Ovary (tissue), 9 donors: ENCODE results near the gene DMRTC2. TPM values are rescaled to one million over a fixed set of nuclear protein-coding genes. Genes with fewer than 3 reads are reported as not detected.

Source experiments
- DNase-seq, 5 donors: peaks; one replicate each; pipeline ENCODE4 v3.0.0-alpha.2; 2019 to 2020
- H3K27ac ChIP-seq, 2 donors: fragments of 200-600 bp; one replicate each; pipeline versions ENCODE4 v1.5.1 to v1.8.0; 2019 to 2022
- H3K27me3 ChIP-seq: fragments of 200-600 bp; one replicate; pipeline ENCODE4 v1.8.0; 2022
- H3K36me3 ChIP-seq: fragments of 200-600 bp; sonication (generic); one replicate; pipeline ENCODE4 v1.5.1; 2019
- H3K4me1 ChIP-seq: one replicate; pipeline ENCODE4 v1.8.1; 2013; ENCODE audit warnings: mild to moderate bottlenecking, moderate library complexity; ENCODE audit not compliant: insufficient read depth
- H3K4me3 ChIP-seq: fragments of 200-600 bp; sonication (generic); one replicate; pipeline ENCODE4 v1.5.1; 2017
- H3K9me3 ChIP-seq, 2 donors: fragments of 200-600 bp in 1 of 2; sonication (generic) in 1 of 2; one replicate each; pipeline versions ENCODE4 v1.5.1 to v1.8.1; 2013 to 2019; ENCODE audit warnings: mild to moderate bottlenecking in 1 of 2, moderate library complexity in 1 of 2
- CTCF ChIP-seq, 3 donors: fragments of 450-650 bp in 2 of 3; fragments of 200-600 bp in 1 of 3; IDR thresholded peaks; one replicate each; pipeline versions ENCODE4 v1.5.1 to v1.8.0; 2016 to 2022; ENCODE audit warnings: antibody characterized with exemption in 3 of 3, mild to moderate bottlenecking in 1 of 3
- EP300 ChIP-seq: sonication (generic); formaldehyde crosslinking; IDR thresholded peaks from one replicate; pipeline ENCODE4 v1.6.1; 2017; ENCODE audit warnings: antibody characterized with exemption
- POLR2A ChIP-seq: fragments of 450-650 bp; IDR thresholded peaks from one replicate; pipeline ENCODE4 v1.6.1; 2017; ENCODE audit warnings: antibody characterized with exemption, mild to moderate bottlenecking, moderate library complexity
- WGBS, 3 donors: extraction: QIAGEN DNeasy Blood & Tissue Kit in 1 of 3; methylation state at CpG; one replicate each; pipeline versions ENCODE4 v1.1.5 to v1.1.7; 2013 to 2017; 5-methylcytosine and 5-hydroxymethylcytosine counted together
- intact Hi-C, 4 donors: fragments of 100-400 bp; cut with DNase I; formaldehyde crosslinking; loops; one replicate each; pipeline versions ENCODE4 v1.11.0 to v1.15.1; 2022 to 2023
- polyA plus RNA-seq, 2 donors: library from polyadenylated mRNA; stranded (reverse); fragments of 200-250 nt in 1 of 2; fragments of 350-450 nt in 1 of 2; fragmentation: Illumina TruSeq in 1 of 2; extraction: RNeasy Lipid Tissue Mini Kit (QIAGEN cat#74804) in 1 of 2; gene quantifications; one replicate each; pipeline ENCODE4 v1.2.3, GENCODE V29; 2013 to 2014
- total RNA-seq, 7 donors: library from RNA; depleted of rRNA in 2 of 7; stranded (reverse); fragments of >200 nt in 2 of 7; fragmentation: NEBNext Ultra II Directional in 3 of 7; extraction: Animal tissue kit (Norgen Biotek cat#: 25700) in 3 of 7; gene quantifications; one replicate each; pipeline versions ENCODE4 v1.1.0 to v1.2.4, GENCODE V29; 2016 to 2023
- donor health status: DM: no; HTN: no; CAD: no; lungs with moderate emphysema.
- donor health status: DM: no; HTN: no; CAD: no.
- donor health status: Bipolar disorder and iron deficiency.
- donor health status: DM: yes; HTN: yes; CAD: no.
- donor health status: DM: no; HTN: no; CAD: no.
- donor health status: DM: yes; HTN: yes; CAD: no.

Gene DMRTC2
- total and polyA plus RNA-seq, 9 donors: 0.07 TPM; not detected in 8

GRCh38 chr19:41890936-41891335, 46.1 kb downstream of the DMRTC2 start:
- Histone ChIP-seq H3K4me1 (no peaks in the 10 kb centered on the region), H3K4me3 (no peak overlapping the region), H3K9me3 (no peaks in the 10 kb centered on the region), H3K36me3 (no peaks in the 10 kb centered on the region), H3K27me3 (no peaks in the 10 kb centered on the region), H3K27ac (no peak overlapping the region)
- no peak for DNase-seq
- 91 to 98% (median 96%) methylated on average over 4 of the region's 4 CpGs for WGBS, 3 donors
- TF ChIP-seq POLR2A (no peak), EP300 (no peak), CTCF (IDR thresholded peaks at IDR 0.05) (no peak)
- intact Hi-C loops: no loop called here

DNA sequence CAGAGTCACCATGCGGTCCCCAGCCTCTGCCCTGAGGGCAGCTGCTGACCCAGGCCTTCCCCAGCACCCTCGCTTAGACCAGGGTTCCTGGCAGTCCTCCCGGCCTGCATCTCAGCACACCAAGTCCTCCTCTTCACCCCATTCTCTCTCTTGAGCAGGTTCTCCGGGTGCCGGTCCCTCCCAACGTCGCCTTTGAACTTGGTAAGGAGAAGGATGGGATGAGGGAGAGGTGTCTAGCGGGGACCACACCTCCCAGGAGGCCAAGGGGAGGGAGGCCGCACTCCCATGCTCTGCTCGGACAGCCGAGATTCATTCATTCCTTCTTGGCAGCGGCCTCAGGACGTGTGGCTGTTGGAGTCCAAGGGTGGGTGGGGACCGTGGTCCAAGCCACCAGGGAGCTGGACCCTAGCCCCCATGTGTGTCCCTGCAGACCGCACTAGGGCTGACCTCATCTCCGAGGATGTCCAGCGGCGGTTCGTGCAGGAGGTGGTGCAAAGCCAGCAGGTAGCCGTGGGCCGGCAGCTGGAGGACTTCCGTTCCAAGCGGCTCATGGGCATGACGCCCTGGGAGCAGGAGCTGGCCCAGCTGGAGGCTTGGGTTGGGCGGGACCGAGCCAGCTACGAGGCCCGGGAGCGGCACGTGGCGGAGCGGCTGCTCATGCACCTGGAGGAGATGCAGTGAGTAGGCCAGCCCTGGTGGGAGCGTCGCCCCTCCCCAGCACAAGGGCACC, 47.5 kb downstream of the DMRTC2 start:
- H3K27me3 ChIP-seq: no peaks in the 10 kb centered on the region
- no peaks in the 10 kb centered on the region for H3K4me1 ChIP-seq
- H3K9me3 ChIP-seq: no peaks in the 10 kb centered on the region
- H3K4me3 ChIP-seq: no peak overlapping the region
- no peak for DNase-seq
- no peaks in the 10 kb centered on the region for H3K36me3 ChIP-seq
- intact Hi-C loops: no loop called here
- no peak overlapping the region for H3K27ac ChIP-seq
- WGBS, 3 donors: 79 to 83% (median 79%) methylated on average over 34 of the region's 34 CpGs
- TF ChIP-seq POLR2A (no peak), CTCF (IDR thresholded peaks at IDR 0.05) (no peak), EP300 (no peak)

DNA sequence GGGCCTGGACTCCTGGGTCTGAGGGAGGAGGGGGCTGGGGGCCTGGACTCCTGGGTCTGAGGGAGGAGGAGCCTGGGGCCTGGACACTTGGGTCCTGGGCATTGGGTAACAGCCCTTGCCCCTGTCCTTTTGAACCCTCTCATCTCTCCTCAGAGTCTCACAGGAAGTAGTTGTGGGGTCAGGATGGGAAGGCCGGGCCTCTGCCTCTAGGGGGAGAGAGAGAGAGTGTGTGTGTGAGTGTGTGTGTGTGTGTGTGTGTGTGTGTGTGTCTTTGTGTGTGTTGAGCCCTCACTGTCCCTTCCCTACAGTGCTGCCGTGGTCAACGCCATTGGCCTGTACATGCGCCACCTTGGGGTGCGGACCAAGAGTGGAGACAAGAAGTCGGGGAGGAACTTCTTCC, 49.1 kb downstream of the DMRTC2 start:
- Histone ChIP-seq H3K36me3 (no peaks in the 10 kb centered on the region), H3K9me3 (no peaks in the 10 kb centered on the region), H3K27me3 (no peaks in the 10 kb centered on the region), H3K4me3 (no peak overlapping the region), H3K4me1 (no peaks in the 10 kb centered on the region), H3K27ac (no peak overlapping the region)
- intact Hi-C loops: no loop called here
- no peak for DNase-seq
- TF ChIP-seq EP300: no peak
- TF ChIP-seq CTCF (IDR thresholded peaks at IDR 0.05): no peak
- no peak for TF ChIP-seq POLR2A
- 77 to 84% (median 83%) methylated on average over 6 of the region's 6 CpGs for WGBS, 3 donors

- H3K27ac ChIP-seq: no peak overlapping the region
- H3K4me1 ChIP-seq: no peaks in the 10 kb centered on the region
- no peaks in the 10 kb centered on the region for H3K27me3 ChIP-seq
- H3K9me3 ChIP-seq: no peaks in the 10 kb centered on the region
- H3K4me3 ChIP-seq: no peak overlapping the region
- 75 to 76% (median 75%) methylated on average over 14 of the region's 14 CpGs for whole genome bisulfite sequencing, 3 donors
- no peak for TF ChIP-seq POLR2A
- TF ChIP-seq CTCF (IDR thresholded peaks at IDR 0.05): no peak
- TF ChIP-seq EP300: no peak
- H3K36me3 ChIP-seq: no peaks in the 10 kb centered on the region
- intact Hi-C loops: no loop called here
- no peak for DNase-seq
These were observed 49.5 kb downstream of the DMRTC2 start for GRCh38 chr19:41894350-41894749.
